GM23338 (cell line): ENCODE data around the gene DCAF7. TPM values are rescaled to one million over a fixed set of nuclear protein-coding genes. Genes with fewer than 3 reads are reported as not detected.

Experiments
- ATAC-seq: fragments of 200-7000 bp; cut with Tn5 transposase; 3 replicates; pipeline ENCODE4 v1.9.1; 2020
- DNase-seq: peaks from one replicate; pipeline ENCODE4 v3.0.0-alpha.2; 2015; ENCODE audit warnings: low spot score
- H2AFZ ChIP-seq: fragments of 200-600 bp; sonication (generic); 2 replicates; pipeline ENCODE4 v1.8.0; 2016; ENCODE audit warnings: antibody characterized with exemption, mild to moderate bottlenecking, moderate library complexity
- H3F3A ChIP-seq: fragments of 200-600 bp; sonication (generic); replicated peaks from 2 replicates; pipeline ENCODE4 v1.8.0; 2017; ENCODE audit warnings: antibody characterized with exemption, mixed run types, low read depth
- H3K27ac ChIP-seq: fragments of 200-600 bp; sonication (generic); 2 replicates; pipeline ENCODE4 v1.6.1; 2016; ENCODE audit warnings: low read depth
- H3K27me3 ChIP-seq: fragments of 200-600 bp; sonication (generic); 2 replicates; pipeline ENCODE4 v1.8.0; 2016; ENCODE audit warnings: mild to moderate bottlenecking, mixed run types, moderate library complexity; ENCODE audit not compliant: insufficient read depth
- H3K36me3 ChIP-seq: fragments of 200-600 bp; sonication (generic); 2 replicates; pipeline ENCODE4 v1.8.0; 2016; ENCODE audit warnings: mild to moderate bottlenecking; ENCODE audit not compliant: insufficient read depth
- H3K4me1 ChIP-seq: fragments of 200-600 bp; sonication (generic); 2 replicates; pipeline ENCODE4 v1.8.0; 2016; ENCODE audit warnings: mild to moderate bottlenecking, moderate library complexity; ENCODE audit not compliant: insufficient read depth
- H3K4me2 ChIP-seq: fragments of 200-600 bp; sonication (generic); 2 replicates; pipeline ENCODE4 v1.7.1; 2017; ENCODE audit warnings: mixed run types
- H3K4me3 ChIP-seq: fragments of 200-600 bp; sonication (generic); 2 replicates; pipeline ENCODE4 v1.6.1; 2016; ENCODE audit warnings: mixed run types
- H3K79me2 ChIP-seq: fragments of 200-600 bp; sonication (generic); replicated peaks from 2 replicates; pipeline ENCODE4 v1.8.0; 2017; ENCODE audit warnings: mild to moderate bottlenecking; ENCODE audit not compliant: insufficient read depth
- H3K9me2 ChIP-seq: fragments of 200-600 bp; sonication (generic); 2 replicates; pipeline ENCODE4 v1.8.0; 2017; ENCODE audit not compliant: insufficient read depth
- H4K20me1 ChIP-seq: fragments of 200-600 bp; sonication (generic); replicated peaks from 2 replicates; pipeline ENCODE4 v1.8.0; 2017; ENCODE audit warnings: mild to moderate bottlenecking; ENCODE audit not compliant: insufficient read depth
- H3K27ac Mint-ChIP-seq: 2 replicates; pipeline ENCODE4 v1.8.0; 2020; ENCODE audit warnings: inconsistent platforms, mild to moderate bottlenecking, moderate library complexity, mixed read lengths
- H3K27me3 Mint-ChIP-seq: 3 replicates; pipeline ENCODE4 v1.8.0; 2022; ENCODE audit warnings: low read depth, mild to moderate bottlenecking, moderate library complexity, mixed read lengths, inconsistent platforms; ENCODE audit not compliant: insufficient read depth, poor library complexity
- H3K36me3 Mint-ChIP-seq: 3 replicates; pipeline ENCODE4 v1.8.0; 2021; ENCODE audit warnings: low read depth, mild to moderate bottlenecking, inconsistent platforms, moderate library complexity, mixed read lengths
- H3K4me1 Mint-ChIP-seq: 3 replicates; pipeline ENCODE4 v1.8.0; 2020; ENCODE audit warnings: mild to moderate bottlenecking, inconsistent platforms, mixed read lengths
- H3K4me3 Mint-ChIP-seq: 3 replicates; pipeline ENCODE4 v1.8.0; 2021; ENCODE audit warnings: moderate library complexity, mild to moderate bottlenecking, inconsistent platforms, mixed read lengths
- H3K9me3 Mint-ChIP-seq: 3 replicates; pipeline ENCODE4 v1.8.0; 2020; ENCODE audit warnings: moderate library complexity, mild to moderate bottlenecking, inconsistent platforms, mixed read lengths
- CREB1 ChIP-seq: fragments of 250-450 bp; sonication (Bioruptor Pico); IDR thresholded peaks from 2 replicates; pipeline ENCODE4 v1.5.0; 2020; ENCODE audit warnings: low read depth, mild to moderate bottlenecking, moderate library complexity
- CTCF ChIP-seq, 2 experiments: fragments of 200-600 bp in 1 of 2; sonication (generic) in 1 of 2; conservative IDR thresholded peaks; 2 replicates each; pipeline versions ENCODE4 v1.5.1 to v1.6.1; 2016 to 2017; ENCODE audit warnings: antibody characterized with exemption in 2 of 2, low read depth in 2 of 2, mild to moderate bottlenecking in 2 of 2, moderate library complexity in 1 of 2
- EZH2 ChIP-seq: fragments of 200-600 bp; sonication (generic); IDR thresholded peaks from one replicate; pipeline ENCODE4 v1.8.0; 2017; ENCODE audit warnings: antibody characterized with exemption, mild to moderate bottlenecking, low read depth; ENCODE audit not compliant: unreplicated experiment
- EZH2phosphoT487 ChIP-seq: fragments of 200-600 bp; sonication (generic); IDR thresholded peaks from one replicate; pipeline ENCODE4 v1.8.1; 2018; ENCODE audit warnings: antibody characterized with exemption; ENCODE audit not compliant: unreplicated experiment
- JUNB ChIP-seq: IDR thresholded peaks from one replicate; pipeline ENCODE4 v1.6.1; 2016; ENCODE audit warnings: antibody characterized with exemption; ENCODE audit not compliant: unreplicated experiment
- NANOG ChIP-seq: IDR thresholded peaks from 2 replicates; pipeline ENCODE4 v1.6.1; 2016; ENCODE audit warnings: antibody characterized with exemption, borderline replicate concordance
- POLR2AphosphoS5 ChIP-seq: IDR thresholded peaks from 2 replicates; pipeline ENCODE4 v1.6.1; 2016; ENCODE audit warnings: antibody characterized with exemption, low read depth
- REST ChIP-seq: IDR thresholded peaks from one replicate; pipeline ENCODE4 v1.6.1; 2018; ENCODE audit warnings: antibody characterized with exemption; ENCODE audit not compliant: unreplicated experiment
- ZNF114 ChIP-seq: fragments of 250-450 bp; sonication (Bioruptor Pico); IDR thresholded peaks from 2 replicates; pipeline ENCODE4 v1.5.0; 2020; ENCODE audit warnings: mild to moderate bottlenecking, moderate library complexity
- ZNF331 ChIP-seq: fragments of 250-450 bp; sonication (Bioruptor Pico); IDR thresholded peaks from 2 replicates; pipeline ENCODE4 v1.5.0; 2020; ENCODE audit warnings: low read depth, mild to moderate bottlenecking, moderate library complexity
- ZNF462 ChIP-seq: fragments of 250-450 bp; sonication (Bioruptor Pico); IDR thresholded peaks from 2 replicates; pipeline ENCODE4 v1.5.0; 2020; ENCODE audit warnings: mild to moderate bottlenecking, moderate library complexity
- polyA plus RNA-seq: library from polyadenylated mRNA; unstranded; fragments of >200 nt; fragmentation: Nextera tagmentation; extraction: Ambion mirVana; gene quantifications from 2 replicates; pipeline ENCODE4 v1.2.1, GENCODE V29; 2016
- total RNA-seq: library from RNA; depleted of rRNA; stranded (reverse); fragments of >200 nt; shearing (Covaris generic); gene quantifications from 2 replicates; pipeline ENCODE4 v1.2.3, GENCODE V29; 2014

DCAF7 gene
- total and polyA plus RNA-seq, 2 experiments from 2014 or later = 31.3 to 60.1 TPM

GRCh38 chr17:63504261-63504660, 46.0 kb upstream of the DCAF7 start:
- Histone ChIP-seq H3K4me1 (no peaks in the 10 kb centered on the region), H3K36me3 (no peaks in the 10 kb centered on the region), H3K9me2 (0 out of 2 replicates have a peak, but pooled peaks cover 4% of the 10 kb centered on the region), H3K79me2 (no peaks in the 10 kb centered on the region), H2AFZ (no peak overlapping the region), H3K4me3 (no peak overlapping the region), H3K27me3 (no peaks in the 10 kb centered on the region), H4K20me1 (no peaks in the 10 kb centered on the region), H3K4me2 (no peak overlapping the region), H3F3A (no peaks in the 10 kb centered on the region), H3K27ac (no peak overlapping the region)
- TF ChIP-seq ZNF114 (no peak), EZH2phosphoT487 (no peak)
- DNase-seq (no peak), ATAC-seq (no peak)
- H3K27me3 Mint-ChIP-seq = peaks cover 11% of the 10 kb centered on the region
- no peaks in the 10 kb centered on the region; the same call in 2 of the 3 replicates for H3K4me1 Mint-ChIP-seq
- H3K36me3 Mint-ChIP-seq = no peaks in the 10 kb centered on the region
- H3K27ac Mint-ChIP-seq = no peak overlapping the region
- peaks cover 11% of the 10 kb centered on the region for H3K9me3 Mint-ChIP-seq
- no peak overlapping the region for H3K4me3 Mint-ChIP-seq

- no peaks in the 10 kb centered on the region for H3K27me3 ChIP-seq
- no peaks in the 10 kb centered on the region for H3K79me2 ChIP-seq
- no peak for DNase-seq
- Mint-ChIP-seq H3K36me3 (no peaks in the 10 kb centered on the region), H3K9me3 (peaks cover 11% of the 10 kb centered on the region), H3K27me3 (peaks cover 11% of the 10 kb centered on the region), H3K4me1 (no peaks in the 10 kb centered on the region; the same call in 2 of the 3 replicates), H3K4me3 (no peak overlapping the region), H3K27ac (no peak overlapping the region)
- no peaks in the 10 kb centered on the region for H3K36me3 ChIP-seq
- no peak for ATAC-seq
- no peak overlapping the region for H3K4me3 ChIP-seq
- no peak overlapping the region for H3K27ac ChIP-seq
- TF ChIP-seq REST (no peak), CTCF (conservative IDR thresholded peaks at IDR 0.05; ENCODE audit: low read depth in 2 of 2) (no peak), JUNB (no peak), NANOG (no peak), ZNF462 (CRISPR knock-in tag) (no peak), ZNF331 (CRISPR knock-in tag) (no peak), POLR2AphosphoS5 (no peak), CREB1 (CRISPR knock-in tag) (no peak), EZH2 (no peak)
- H3K9me2 ChIP-seq = 0 out of 2 replicates have a peak, but pooled peaks cover 4% of the 10 kb centered on the region
- no peak overlapping the region for H3K4me2 ChIP-seq
- no peaks in the 10 kb centered on the region for H3K4me1 ChIP-seq
- H3F3A ChIP-seq = no peaks in the 10 kb centered on the region
- H2AFZ ChIP-seq = no peak overlapping the region
- H4K20me1 ChIP-seq = no peaks in the 10 kb centered on the region
Measured at GRCh38 chr17:63505341-63505740, 44.9 kb upstream of the DCAF7 start.
